NOMO-1 treated with DMSO at 0.1 percent for 48 hours (cell line): ENCODE results near the gene IMMP2L.

Experiments used
- DNase-seq: peaks from one replicate; lab custom pipeline; 2025; ENCODE audit not compliant: unreplicated experiment; lab: John Stamatoyannopoulos, UW

IMMP2L gene

DNA sequence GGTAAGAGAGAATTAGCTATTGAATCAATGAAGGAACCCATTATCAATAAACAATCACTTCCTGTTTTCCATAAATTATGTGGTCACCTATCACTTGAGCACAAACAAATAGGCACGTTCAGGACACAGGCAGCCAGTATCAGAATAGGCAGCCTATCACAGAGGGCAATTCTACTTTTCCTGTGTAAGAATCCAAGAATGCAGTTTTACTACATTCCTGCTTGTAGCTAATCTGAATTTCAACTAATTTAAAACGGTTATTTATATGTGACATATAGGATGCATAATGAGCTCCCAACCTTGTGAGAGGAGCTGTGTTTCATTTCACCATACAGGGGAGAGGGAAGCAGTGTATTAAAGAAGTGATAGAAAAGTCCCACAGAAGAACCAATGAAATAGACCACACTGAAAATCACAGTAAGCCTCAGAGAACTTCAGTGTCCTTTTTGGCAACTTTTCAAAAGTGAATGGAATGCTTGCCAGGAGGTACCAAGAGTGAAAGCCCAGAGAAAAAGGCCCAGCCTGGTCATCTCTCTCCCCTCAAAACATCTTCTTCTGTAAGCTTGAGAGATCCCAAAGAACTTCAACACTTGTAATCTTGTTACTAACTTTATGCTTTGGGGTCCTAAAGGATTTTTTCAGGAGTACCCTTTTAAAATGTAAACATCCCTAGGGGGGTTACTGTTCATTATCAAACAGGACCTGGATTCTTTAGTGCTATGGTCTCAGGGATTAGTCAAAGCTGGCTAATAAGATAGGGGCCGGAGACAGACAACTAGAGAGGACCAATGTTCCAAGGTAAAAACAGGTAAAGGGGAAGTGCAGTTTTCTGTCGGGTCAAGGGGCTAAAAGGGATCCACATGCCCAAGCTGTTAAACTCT is 1.3 kb downstream of the IMMP2L start:
- DNase-seq, result no peak

GRCh38 chr7:111558991-111559390 is 3.3 kb downstream of the IMMP2L start:
- no peak for DNase-seq

DNA sequence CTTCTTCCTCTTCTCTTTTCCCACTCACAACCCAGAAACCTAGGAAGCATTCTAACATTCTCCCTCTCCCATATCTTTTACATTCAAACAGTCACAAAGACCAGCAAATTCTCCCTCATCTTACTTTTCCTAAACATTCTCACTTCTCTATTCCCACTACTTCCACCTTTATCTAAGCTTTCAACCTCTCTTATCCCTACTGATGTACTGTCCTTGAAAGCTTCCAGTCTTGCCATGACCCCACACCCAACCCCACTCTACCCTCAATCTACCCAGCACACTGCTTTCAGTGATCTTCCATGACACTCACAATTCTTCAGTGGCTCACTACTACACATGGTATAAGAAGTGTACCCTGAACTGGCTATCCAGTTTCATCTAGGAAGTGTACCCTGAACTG is 5.3 kb downstream of the IMMP2L start:
- DNase-seq, result no peak

DNA sequence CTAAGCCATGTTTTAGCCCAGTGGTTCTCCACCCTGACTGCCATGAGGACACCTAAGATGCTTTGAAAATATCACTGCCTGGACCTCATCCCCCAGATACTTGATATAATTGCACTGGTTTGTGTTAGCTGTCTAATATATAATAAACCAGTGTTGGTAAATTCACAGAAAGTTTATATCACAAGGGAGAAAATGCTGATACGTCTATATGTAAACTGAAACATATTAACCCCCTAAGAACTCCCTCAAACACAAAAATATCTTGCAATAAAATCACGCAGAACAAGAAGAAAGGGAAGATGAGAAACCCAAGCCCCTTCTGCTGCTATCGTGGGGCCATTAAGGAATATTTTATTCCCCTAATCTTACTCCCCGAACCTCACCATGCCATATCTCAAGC is 8.2 kb downstream of the IMMP2L start:
- no peak for DNase-seq

DNA sequence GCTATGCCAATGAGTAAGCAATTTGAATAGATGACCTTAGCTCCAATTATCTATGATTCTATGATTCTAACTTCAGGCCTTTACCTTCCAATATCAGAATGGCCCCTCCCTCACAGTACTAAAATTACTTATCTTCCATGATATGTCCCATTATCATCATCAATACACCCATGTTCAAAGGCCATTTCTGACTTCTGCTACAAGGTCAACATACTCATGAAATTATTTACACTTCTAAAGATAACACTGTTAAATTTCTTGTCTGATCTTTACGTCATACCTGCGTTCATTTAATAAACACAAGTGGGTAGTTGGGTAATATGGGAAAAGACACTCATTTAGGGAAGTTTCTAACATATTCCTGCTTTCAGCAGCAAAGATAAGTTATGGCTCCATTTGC is 21.2 kb downstream of the IMMP2L start:
- DNase-seq, result no peak

DNA sequence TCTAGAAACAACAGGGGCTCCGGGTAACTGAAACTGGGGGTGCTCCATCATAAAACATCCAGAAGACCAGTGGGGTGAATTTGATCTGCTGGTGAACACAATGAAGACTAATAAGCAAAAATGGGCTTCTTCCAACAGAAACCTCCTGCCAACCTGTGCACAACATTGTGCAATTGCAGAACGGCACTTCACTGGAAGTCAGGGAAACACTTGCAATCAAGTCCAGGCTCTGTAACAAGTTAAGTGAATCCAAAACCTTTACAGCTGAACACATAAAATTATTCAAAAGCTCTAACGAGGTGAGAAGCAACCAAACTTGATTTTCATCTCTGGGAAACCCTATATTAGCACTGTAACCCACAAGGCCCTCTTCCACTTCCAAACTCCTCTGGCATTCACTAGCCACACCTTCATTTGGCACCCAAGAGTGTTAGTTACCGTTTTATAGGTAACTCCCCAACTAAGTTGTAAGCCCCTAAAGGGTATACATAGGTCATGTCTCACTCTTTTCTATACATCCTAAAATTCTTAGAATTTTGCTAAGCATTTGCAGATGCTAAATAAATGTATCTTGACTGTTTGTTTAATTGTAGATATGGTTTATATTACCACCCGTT is 22.0 kb downstream of the IMMP2L start:
- DNase-seq, result no peak

DNA sequence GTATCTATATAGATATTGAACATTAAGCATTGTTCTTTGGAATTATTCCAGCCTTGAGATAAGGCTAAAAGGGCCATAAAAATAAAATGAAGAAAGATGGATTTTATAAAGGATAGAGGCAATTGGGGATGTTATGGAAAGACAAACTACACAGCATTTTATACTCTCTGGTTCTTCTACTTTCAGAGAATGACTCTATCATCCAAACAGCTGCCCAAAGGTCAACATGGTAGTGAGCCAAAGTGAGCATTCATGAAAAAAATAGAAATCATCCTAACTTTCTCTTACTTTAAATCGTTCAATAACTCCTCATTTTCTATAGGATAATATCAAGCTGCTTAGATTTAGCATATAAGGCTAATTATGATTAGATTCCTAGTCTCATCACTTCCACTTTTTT is 25.2 kb downstream of the IMMP2L start:
- DNase-seq, result no peak

- peak; percentile 1 for DNase-seq
These were observed 27.0 kb downstream of the IMMP2L start for GRCh38 chr7:111535142-111535870.

DNA sequence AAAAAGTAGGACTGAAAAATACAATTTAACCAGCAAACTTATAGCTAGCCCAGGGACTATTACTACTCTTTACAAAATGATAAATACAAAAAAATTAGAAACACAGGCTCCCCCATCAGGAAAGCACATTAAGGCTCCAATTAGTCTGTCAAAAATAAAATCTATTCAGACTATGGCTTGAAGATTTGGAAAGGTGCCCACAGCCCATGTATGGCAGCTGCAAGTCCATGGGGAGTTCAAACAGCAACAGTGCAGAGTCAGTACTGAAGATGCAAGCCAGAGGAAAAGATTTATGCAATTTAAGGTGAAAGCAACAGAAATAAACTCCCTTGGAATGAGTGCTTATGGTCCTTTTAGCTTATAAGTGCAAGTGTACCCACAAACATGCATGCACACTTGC is 29.7 kb downstream of the IMMP2L start:
- no peak for DNase-seq

- DNase-seq, result peak; percentile 17
These were observed 30.3 kb downstream of the IMMP2L start for GRCh38 chr7:111531993-111532392.

GRCh38 chr7:111530356-111530668 is 32.0 kb downstream of the IMMP2L start:
- DNase-seq, result no peak

DNA sequence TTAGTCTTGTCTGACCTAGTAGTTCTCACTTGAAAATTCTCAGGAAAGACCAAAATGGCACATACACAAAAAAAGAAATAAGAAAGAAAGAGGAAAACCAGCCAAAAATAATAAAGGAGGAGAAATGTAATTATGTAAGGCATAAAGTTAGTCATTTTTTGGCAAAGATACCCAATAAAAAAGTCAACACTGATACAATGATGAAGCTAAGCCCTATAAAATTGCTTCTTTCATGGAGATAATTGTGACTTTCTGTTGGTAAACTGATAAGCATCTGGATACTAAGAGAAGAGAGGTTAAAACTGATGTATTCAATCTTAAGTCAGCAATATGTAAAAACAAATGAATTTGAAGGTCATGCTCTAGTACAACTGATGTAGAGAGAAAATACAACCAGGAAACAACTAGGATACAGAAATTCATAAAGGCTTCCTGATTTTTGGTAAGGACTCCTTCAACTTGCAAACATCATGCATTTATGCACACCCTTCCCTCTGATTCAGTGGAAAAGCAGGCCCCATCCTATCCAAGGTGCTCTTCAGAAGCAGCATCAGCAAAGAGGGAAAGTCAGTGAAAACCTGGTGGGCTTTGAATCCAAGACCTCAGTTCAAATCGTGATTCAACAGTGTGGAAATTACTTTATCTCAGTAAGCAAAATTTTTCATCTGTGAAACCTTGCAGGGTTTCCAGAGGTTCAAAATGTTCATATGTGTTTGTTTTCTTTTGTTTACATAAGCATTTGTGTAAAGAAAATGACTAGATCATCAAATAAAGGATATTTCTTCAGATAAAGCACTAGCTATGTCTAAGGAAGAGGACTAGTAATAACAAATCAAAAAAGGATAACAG is 32.6 kb downstream of the IMMP2L start:
- no peak for DNase-seq

- DNase-seq, result no peak
These were observed 34.0 kb downstream of the IMMP2L start for GRCh38 chr7:111528331-111528730.

GRCh38 chr7:111527545-111527944 is 34.7 kb downstream of the IMMP2L start:
- DNase-seq, result peak; percentile 33

GRCh38 chr7:111525100-111525499 is 37.2 kb downstream of the IMMP2L start:
- no peak for DNase-seq

GRCh38 chr7:111521660-111522059 is 40.6 kb downstream of the IMMP2L start:
- DNase-seq, result no peak

DNA sequence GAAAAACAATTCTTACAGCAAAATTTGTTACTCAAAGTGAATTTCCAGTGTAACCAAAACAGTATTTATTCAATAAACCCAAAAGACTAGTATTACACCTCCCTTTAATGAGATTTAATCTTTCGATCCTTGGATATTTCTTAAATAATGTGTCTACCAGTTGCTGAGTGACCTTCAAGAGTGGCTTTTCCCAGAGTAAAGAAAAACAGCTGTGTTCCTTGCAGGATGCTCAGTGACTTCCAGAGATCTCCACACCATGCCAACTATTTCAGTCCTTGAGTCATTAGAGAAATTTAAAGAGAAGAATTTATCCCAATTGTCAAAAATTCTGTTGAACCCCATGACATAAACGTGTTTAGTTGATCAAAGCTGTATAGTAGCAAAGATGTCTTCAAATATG is 44.0 kb downstream of the IMMP2L start:
- no peak for DNase-seq

DNA sequence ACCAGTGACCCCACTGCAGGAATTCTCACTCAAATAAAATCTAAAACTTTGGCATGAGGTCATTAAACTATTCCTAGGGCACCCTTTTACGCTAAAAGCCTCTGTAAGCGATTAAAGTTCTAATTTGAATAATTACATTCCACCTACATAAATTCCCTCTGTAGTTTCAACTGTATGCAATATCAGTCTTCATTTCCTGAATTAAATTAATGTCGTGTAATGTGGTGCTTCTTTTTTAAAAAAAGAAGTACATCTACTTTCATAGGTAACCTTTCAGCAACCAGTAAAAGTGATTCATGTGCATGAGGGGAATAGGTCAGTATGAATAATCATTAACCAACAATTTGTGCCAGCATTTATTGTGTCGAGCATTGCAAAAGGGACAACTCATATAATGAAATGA is 44.7 kb downstream of the IMMP2L start:
- no peak for DNase-seq

GRCh38 chr7:111516612-111517011 is 45.7 kb downstream of the IMMP2L start:
- DNase-seq, result no peak

DNA sequence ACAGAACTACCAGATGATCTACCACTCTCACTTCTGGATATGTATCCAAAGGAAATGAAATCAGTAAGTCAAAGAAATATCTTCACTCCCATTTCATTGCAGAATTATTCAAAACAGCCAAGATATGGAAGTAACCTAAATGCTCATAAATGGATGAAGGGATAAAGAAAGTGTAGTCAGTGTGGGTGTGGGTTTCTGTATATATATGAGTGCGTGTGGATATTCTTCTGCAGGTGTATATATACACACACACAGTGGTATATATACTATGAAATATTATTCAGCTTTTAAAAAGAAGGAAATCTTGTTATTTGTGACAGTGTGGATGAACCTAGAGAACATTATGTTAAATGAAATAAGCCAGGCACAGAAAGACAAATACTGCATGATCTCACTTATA is 48.7 kb downstream of the IMMP2L start:
- no peak for DNase-seq

DNA sequence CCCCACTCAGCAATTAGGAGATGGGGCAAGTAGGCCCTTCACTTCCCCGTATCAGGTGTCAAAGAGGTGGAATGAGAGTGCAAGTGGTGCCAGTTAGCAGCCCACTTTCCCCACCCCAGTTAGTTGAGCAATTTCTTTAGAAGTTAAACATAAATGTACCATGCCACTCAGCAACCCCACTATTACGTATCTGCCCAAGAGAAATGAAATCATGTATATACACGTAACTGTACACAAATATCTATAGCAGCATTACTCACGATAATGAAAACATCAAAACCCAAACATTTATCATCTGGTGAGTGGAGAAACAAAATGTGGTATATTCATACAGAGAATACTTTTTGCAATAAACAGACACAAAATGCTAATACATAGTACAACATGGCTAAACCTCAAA is 50.4 kb downstream of the IMMP2L start:
- DNase-seq, result no peak
